NB4 (cell line): Measurements from ENCODE around the gene STX2.
A peak's percentile ranks its signal among the peaks of the same experiment; 100 is the strongest.

Experiments used
- DNase-seq: peaks from one replicate; pipeline ENCODE4 v3.0.0; 2010; ENCODE audit warnings: low read depth
- H3K4me3 ChIP-seq: one replicate; pipeline ENCODE4 v1.5.1; 2011; ENCODE audit warnings: mild to moderate bottlenecking, low read depth, low read length, moderate library complexity
- CTCF ChIP-seq: IDR thresholded peaks from one replicate; pipeline ENCODE4 v1.5.1; 2012; ENCODE audit warnings: low read depth, low read length
- MAX ChIP-seq: IDR thresholded peaks from 2 replicates; pipeline ENCODE4 v1.6.1; 2011; ENCODE audit warnings: low read depth, low read length
- MYC ChIP-seq: IDR thresholded peaks from 2 replicates; pipeline ENCODE4 v1.6.1; 2011; ENCODE audit warnings: low read depth, low read length
- POLR2A ChIP-seq: IDR thresholded peaks from 2 replicates; pipeline ENCODE4 v1.6.1; 2011; ENCODE audit warnings: mild to moderate bottlenecking; ENCODE audit not compliant: insufficient read length; ENCODE audit errors: extremely low read depth

The STX2 gene

GRCh38 chr12:130827432-130827831 is 11.6 kb downstream of the STX2 start:
- no peak for DNase-seq
- TF ChIP-seq MAX = no peak
- TF ChIP-seq MYC = no peak
- TF ChIP-seq CTCF = no peak
- TF ChIP-seq POLR2A = no peak
- no peak overlapping the region for H3K4me3 ChIP-seq

- H3K4me3 ChIP-seq = no peak overlapping the region
- peak; percentile 93 for TF ChIP-seq MAX
- peak; percentile 82 for TF ChIP-seq CTCF
- no peak for TF ChIP-seq POLR2A
- peak; percentile 97 for TF ChIP-seq MYC
- peak; percentile 80 for DNase-seq
Measured at GRCh38 chr12:130826151-130826801, 12.8 kb downstream of the STX2 start.

- TF ChIP-seq MYC = no peak
- TF ChIP-seq MAX = no peak
- TF ChIP-seq CTCF = no peak
- TF ChIP-seq POLR2A = no peak
- H3K4me3 ChIP-seq = no peak overlapping the region
- DNase-seq = no peak
Measured at GRCh38 chr12:130825771-130826150, 13.3 kb downstream of the STX2 start.

- H3K4me3 ChIP-seq = no peak overlapping the region
- TF ChIP-seq CTCF (no peak), MYC (no peak), MAX (no peak), POLR2A (no peak)
- no peak for DNase-seq
Measured at GRCh38 chr12:130819681-130820080, 19.4 kb downstream of the STX2 start.

- DNase-seq = peak; percentile 78
- TF ChIP-seq POLR2A = no peak
- peak; percentile 40 for TF ChIP-seq CTCF
- TF ChIP-seq MAX = no peak
- TF ChIP-seq MYC = no peak
- peak overlapping the region; percentile 55 for H3K4me3 ChIP-seq
Measured at GRCh38 chr12:130818635-130819576, 20.1 kb downstream of the STX2 start.
